IPS-15b (cell line): ENCODE data around the gene CHSY1.

Source experiments
- H3K27me3 ChIP-seq: one replicate; pipeline ENCODE4 v1.6.1; 2013; ENCODE audit warnings: low read length; ENCODE audit not compliant: control insufficient read depth, insufficient read depth
- H3K36me3 ChIP-seq: one replicate; pipeline ENCODE4 v1.6.1; 2013; ENCODE audit warnings: low read length; ENCODE audit not compliant: control insufficient read depth, insufficient read depth
- H3K4me1 ChIP-seq: one replicate; pipeline ENCODE4 v1.6.1; 2013; ENCODE audit warnings: mild to moderate bottlenecking, low read length; ENCODE audit not compliant: control insufficient read depth, insufficient read depth
- H3K4me3 ChIP-seq: one replicate; pipeline ENCODE4 v1.5.1; 2013; ENCODE audit warnings: low read depth, low read length
- H3K9ac ChIP-seq: one replicate; pipeline ENCODE4 v1.6.1; 2013; ENCODE audit warnings: low read depth, mild to moderate bottlenecking, low read length
- H3K9me3 ChIP-seq: one replicate; pipeline ENCODE4 v1.6.1; 2013; ENCODE audit warnings: mild to moderate bottlenecking, low read length; ENCODE audit not compliant: control insufficient read depth, insufficient read depth

CHSY1 gene

GRCh38 chr15:101170568-101171350 lies 81.1 kb downstream of the CHSY1 start:
- Histone ChIP-seq H3K9me3 (peaks cover 6% of the 10 kb centered on the region), H3K36me3 (peaks cover 13% of the 10 kb centered on the region), H3K4me1 (no peaks in the 10 kb centered on the region), H3K27me3 (no peaks in the 10 kb centered on the region), H3K4me3 (no peak overlapping the region), H3K9ac (no peak overlapping the region)

GRCh38 chr15:101169495-101170071 lies 82.3 kb downstream of the CHSY1 start:
- no peak overlapping the region for H3K4me3 ChIP-seq
- peaks cover 9% of the 10 kb centered on the region for H3K9me3 ChIP-seq
- no peak overlapping the region for H3K9ac ChIP-seq
- H3K27me3 ChIP-seq, result no peaks in the 10 kb centered on the region
- H3K4me1 ChIP-seq, result no peaks in the 10 kb centered on the region
- peaks cover 5% of the 10 kb centered on the region for H3K36me3 ChIP-seq

DNA sequence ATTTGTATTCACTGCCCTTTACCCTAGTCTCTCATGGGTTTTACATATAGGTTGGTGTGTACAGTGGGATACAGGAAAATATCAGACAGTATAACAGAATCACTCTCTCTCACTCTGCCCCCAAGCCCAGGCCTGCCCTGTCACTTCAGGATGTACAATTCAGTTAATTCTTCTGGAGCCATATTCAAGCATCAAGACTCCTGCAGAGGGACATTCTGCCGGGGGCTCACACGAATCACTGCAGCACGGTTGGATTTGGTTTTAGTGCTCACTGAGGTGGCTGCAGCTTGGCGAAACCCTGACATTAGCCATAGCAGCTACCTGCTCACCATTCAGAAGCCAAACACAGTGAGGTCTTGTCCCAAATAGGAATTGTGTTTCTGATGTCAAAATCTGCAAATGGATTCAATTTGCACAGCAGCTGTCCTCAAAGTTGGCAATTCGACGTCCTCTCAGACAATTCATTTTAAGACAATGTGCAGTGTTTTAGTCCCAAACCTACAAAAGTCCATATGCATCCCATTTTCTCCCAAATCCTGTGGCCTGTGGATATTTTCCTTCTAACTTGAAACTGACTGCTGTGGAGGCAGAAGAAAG lies 82.9 kb downstream of the CHSY1 start:
- Histone ChIP-seq H3K9ac (no peak overlapping the region), H3K4me3 (no peak overlapping the region), H3K9me3 (peaks cover 9% of the 10 kb centered on the region), H3K27me3 (no peaks in the 10 kb centered on the region), H3K4me1 (no peaks in the 10 kb centered on the region), H3K36me3 (peaks cover 1% of the 10 kb centered on the region)

- H3K9me3 ChIP-seq, result peaks cover 9% of the 10 kb centered on the region
- H3K36me3 ChIP-seq, result no peaks in the 10 kb centered on the region
- no peak overlapping the region for H3K4me3 ChIP-seq
- no peaks in the 10 kb centered on the region for H3K4me1 ChIP-seq
- no peaks in the 10 kb centered on the region for H3K27me3 ChIP-seq
- H3K9ac ChIP-seq, result no peak overlapping the region
Observed at GRCh38 chr15:101168463-101168824, 83.4 kb downstream of the CHSY1 start.

DNA sequence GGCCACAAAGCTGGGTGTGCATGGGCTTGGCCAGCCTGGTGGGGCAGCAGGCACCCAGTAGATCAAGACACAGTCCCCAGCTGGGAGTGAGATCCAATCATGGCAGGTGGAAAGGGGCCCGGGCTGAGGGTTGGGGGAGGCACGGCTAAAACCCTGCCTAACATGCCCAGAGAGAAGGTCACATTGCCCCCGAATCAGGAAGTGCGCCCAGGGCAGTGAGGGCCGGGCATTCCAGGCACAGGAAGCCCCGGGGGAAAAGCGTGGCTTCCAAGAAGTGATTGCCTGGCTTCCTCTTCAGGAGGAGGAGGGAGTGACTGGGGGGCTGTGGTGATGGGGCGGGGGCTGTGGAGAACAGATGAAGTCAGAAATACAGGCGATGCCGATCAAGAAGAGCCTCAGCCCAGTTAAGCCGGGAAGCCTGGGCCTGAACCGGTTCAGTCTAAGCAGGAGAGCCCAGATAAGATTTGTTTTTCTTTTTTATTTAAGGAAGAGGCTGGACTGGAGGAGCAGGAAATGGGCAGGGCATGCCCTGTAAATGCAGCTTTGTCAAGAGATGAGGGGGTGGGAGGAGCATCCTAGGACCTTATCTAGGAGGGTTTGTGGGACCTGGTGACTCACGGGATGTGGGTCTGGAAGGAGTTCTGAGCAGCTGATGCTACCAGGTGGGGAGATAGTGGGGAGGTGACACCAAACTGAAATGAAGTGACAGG lies 83.9 kb downstream of the CHSY1 start:
- Histone ChIP-seq H3K9ac (no peak overlapping the region), H3K4me1 (no peaks in the 10 kb centered on the region), H3K4me3 (no peak overlapping the region), H3K9me3 (peaks cover 9% of the 10 kb centered on the region), H3K36me3 (no peaks in the 10 kb centered on the region), H3K27me3 (no peaks in the 10 kb centered on the region)

GRCh38 chr15:101167411-101167752 lies 84.5 kb downstream of the CHSY1 start:
- H3K36me3 ChIP-seq, result no peaks in the 10 kb centered on the region
- no peak overlapping the region for H3K9ac ChIP-seq
- peaks cover 9% of the 10 kb centered on the region for H3K9me3 ChIP-seq
- H3K27me3 ChIP-seq, result no peaks in the 10 kb centered on the region
- H3K4me1 ChIP-seq, result no peaks in the 10 kb centered on the region
- H3K4me3 ChIP-seq, result no peak overlapping the region

DNA sequence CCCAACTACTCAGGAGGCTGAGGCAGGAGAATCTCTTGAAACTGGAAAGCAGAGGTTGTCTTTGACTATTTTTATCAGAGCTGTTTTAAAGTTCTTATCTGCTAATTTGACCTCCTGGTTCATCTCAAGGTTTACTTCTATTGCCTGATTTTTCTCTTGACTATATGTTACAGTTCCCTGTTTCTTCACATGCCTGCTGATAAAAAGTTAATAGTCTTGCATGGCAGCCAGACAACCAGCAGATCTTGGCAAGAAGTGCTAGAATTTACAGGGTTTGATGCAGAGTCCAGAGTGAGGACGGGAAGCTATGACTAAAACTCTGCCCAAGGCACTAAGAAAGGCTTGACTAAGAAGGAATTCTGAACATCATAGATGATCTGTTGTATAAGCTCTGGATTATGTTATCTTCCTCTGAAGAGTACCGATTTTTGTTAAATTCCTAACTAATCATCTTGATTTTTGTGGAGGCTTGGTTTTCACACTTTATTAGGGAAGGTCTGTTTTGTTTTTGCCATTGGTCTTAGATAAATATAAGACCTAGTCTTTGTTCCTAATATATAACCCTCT lies 85.9 kb downstream of the CHSY1 start:
- no peak overlapping the region for H3K4me3 ChIP-seq
- no peak overlapping the region for H3K9ac ChIP-seq
- no peaks in the 10 kb centered on the region for H3K36me3 ChIP-seq
- H3K27me3 ChIP-seq, result no peaks in the 10 kb centered on the region
- H3K4me1 ChIP-seq, result no peaks in the 10 kb centered on the region
- H3K9me3 ChIP-seq, result peaks cover 9% of the 10 kb centered on the region

- Histone ChIP-seq H3K4me1 (no peaks in the 10 kb centered on the region), H3K36me3 (no peaks in the 10 kb centered on the region), H3K4me3 (no peak overlapping the region), H3K27me3 (no peaks in the 10 kb centered on the region), H3K9me3 (peaks cover 9% of the 10 kb centered on the region), H3K9ac (no peak overlapping the region)
Observed at GRCh38 chr15:101162701-101163483, 89.0 kb downstream of the CHSY1 start.

DNA sequence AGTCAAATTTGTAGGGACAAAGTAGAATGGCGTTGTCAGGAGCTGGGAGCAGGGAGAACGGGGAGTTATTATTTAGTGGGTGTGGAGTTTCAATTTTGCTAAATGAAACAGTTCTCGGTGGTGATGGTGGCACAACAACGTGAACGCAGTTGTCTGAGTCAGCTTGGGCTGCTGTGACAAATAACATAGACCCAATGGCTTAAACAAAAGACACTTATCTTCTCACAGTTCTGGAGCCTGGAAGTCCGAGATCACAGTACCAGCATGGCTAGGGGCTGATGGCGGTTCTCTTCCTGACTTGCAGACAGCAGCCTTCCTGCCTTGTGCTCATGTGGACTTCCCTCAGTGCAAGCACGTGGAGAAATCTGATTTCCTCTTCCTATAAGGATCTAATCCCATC lies 90.2 kb downstream of the CHSY1 start:
- H3K36me3 ChIP-seq, result no peaks in the 10 kb centered on the region
- no peaks in the 10 kb centered on the region for H3K4me1 ChIP-seq
- H3K9me3 ChIP-seq, result peaks cover 9% of the 10 kb centered on the region
- no peaks in the 10 kb centered on the region for H3K27me3 ChIP-seq
- H3K9ac ChIP-seq, result no peak overlapping the region
- no peak overlapping the region for H3K4me3 ChIP-seq

GRCh38 chr15:101159936-101160815 lies 91.7 kb downstream of the CHSY1 start:
- Histone ChIP-seq H3K9me3 (no peaks in the 10 kb centered on the region), H3K27me3 (no peaks in the 10 kb centered on the region), H3K9ac (no peak overlapping the region), H3K4me3 (no peak overlapping the region), H3K4me1 (no peaks in the 10 kb centered on the region), H3K36me3 (no peaks in the 10 kb centered on the region)
